A549 (cell line): ENCODE results near the gene TRIM13. TPM values are rescaled to one million over a fixed set of nuclear protein-coding genes. Genes with fewer than 3 reads are reported as not detected.

Experiments used
- ATAC-seq, 2 experiments: fragments of 200-7000 bp in 1 of 2; fragments of >200 bp in 1 of 2; cut with Nextera tagmentation in 1 of 2; cut with Tn5 transposase in 1 of 2; 3 replicates each; pipeline versions ENCODE4 v1.8.0 to v1.9.1; 2018 to 2020; ENCODE audit warnings: mild to moderate bottlenecking in 1 of 2, moderate library complexity in 1 of 2
- CTCF ChIA-PET: fragments of 300-600 bp; sonication (Branson Sonifier 250); formaldehyde crosslinking; extraction: SDS; loops from one replicate; lab custom pipeline; 2021; ENCODE audit warnings: antibody characterized with exemption, inconsistent platforms; lab: Yijun Ruan, JAX
- POLR2A ChIA-PET: fragments of 350-600 bp; formaldehyde crosslinking; extraction: SDS; loops from one replicate; lab custom pipeline; 2021; ENCODE audit warnings: antibody characterized with exemption, inconsistent platforms; lab: Yijun Ruan, JAX
- DNase-seq, 2 experiments: peaks; one replicate each; pipeline versions ENCODE4 v3.0.0 to v3.0.0-alpha.2; 2011 to 2016; ENCODE audit warnings: low read depth in 1 of 2, low spot score in 1 of 2
- FAIRE-seq: peaks from 2 replicates; lab custom pipeline; 2011; peaks lifted over from hg19 to GRCh38; lab: Jason Lieb, UNC
- H3K27ac ChIP-seq, 2 experiments: fragments of >200 bp; sonication (Bioruptor Twin); formaldehyde crosslinking; 3 replicates each; pipeline ENCODE4 v1.5.1; 2016 to 2017
- H3K4me1 ChIP-seq: fragments of >200 bp; sonication (Bioruptor Twin); formaldehyde crosslinking; 3 replicates; pipeline ENCODE4 v1.6.1; 2016
- H3K4me2 ChIP-seq: fragments of >200 bp; sonication (Bioruptor Twin); formaldehyde crosslinking; 3 replicates; pipeline ENCODE4 v1.6.1; 2016
- H3K4me3 ChIP-seq: fragments of >200 bp; sonication (Bioruptor Twin); formaldehyde crosslinking; 3 replicates; pipeline ENCODE4 v1.5.1; 2016
- H3K9me3 ChIP-seq: fragments of >200 bp; sonication (Bioruptor Twin); formaldehyde crosslinking; 3 replicates; pipeline ENCODE4 v1.6.1; 2016
- ATOH8 ChIP-seq: fragments of 250-450 bp; sonication (Bioruptor Pico); IDR thresholded peaks from 2 replicates; pipeline ENCODE4 v1.5.0; 2020; ENCODE audit warnings: low read depth, mild to moderate bottlenecking, moderate library complexity
- CEBPB ChIP-seq, 2 experiments: fragments of >200 bp in 1 of 2; sonication (Bioruptor Twin) in 1 of 2; formaldehyde crosslinking in 1 of 2; IDR thresholded peaks; 2 replicates each; pipeline ENCODE4 v1.6.1; 2012 to 2016
- CTCF ChIP-seq: fragments of >200 bp; sonication (Bioruptor Twin); formaldehyde crosslinking; IDR thresholded peaks from 3 replicates; pipeline ENCODE4 v1.5.1; 2016
- E2F6 ChIP-seq: IDR thresholded peaks from 2 replicates; pipeline ENCODE4 v1.6.1; 2012; ENCODE audit warnings: low read depth, borderline replicate concordance
- EHF ChIP-seq: fragments of 250-450 bp; sonication (Bioruptor Pico); IDR thresholded peaks from 2 replicates; pipeline ENCODE4 v1.5.0; 2020; ENCODE audit warnings: mild to moderate bottlenecking
- ESRRA ChIP-seq: fragments of 150-350 bp; IDR thresholded peaks from 2 replicates; pipeline ENCODE4 v1.6.1; 2014; ENCODE audit warnings: mild to moderate bottlenecking, low read length, borderline replicate concordance
- FOSB ChIP-seq: fragments of 250-450 bp; sonication (Bioruptor Pico); IDR thresholded peaks from 2 replicates; pipeline ENCODE4 v1.5.0; 2020; ENCODE audit warnings: mild to moderate bottlenecking, moderate library complexity
- FOSL2 ChIP-seq, 2 experiments: fragments of 450-650 bp in 1 of 2; fragments of >200 bp in 1 of 2; sonication (Bioruptor Twin) in 1 of 2; formaldehyde crosslinking; IDR thresholded peaks; 2 replicates each; pipeline versions ENCODE4 v1.5.0 to v1.6.1; 2016 to 2020; ENCODE audit warnings: mild to moderate bottlenecking in 1 of 2, moderate library complexity in 1 of 2
- FOXS1 ChIP-seq: fragments of 250-450 bp; sonication (Bioruptor Pico); IDR thresholded peaks from 2 replicates; pipeline ENCODE4 v1.5.0; 2020; ENCODE audit warnings: mild to moderate bottlenecking, moderate library complexity
- GATA3 ChIP-seq: IDR thresholded peaks from 2 replicates; pipeline ENCODE4 v1.6.1; 2012; ENCODE audit warnings: borderline replicate concordance
- HMGXB4 ChIP-seq: fragments of 250-450 bp; sonication (Bioruptor Pico); IDR thresholded peaks from 2 replicates; pipeline ENCODE4 v1.5.0; 2021; ENCODE audit warnings: mild to moderate bottlenecking, moderate library complexity, borderline replicate concordance
- JUN ChIP-seq, 2 experiments: fragments of >200 bp; sonication (Bioruptor Twin); formaldehyde crosslinking; IDR thresholded peaks; 2 replicates in 1 of 2; 3 replicates in 1 of 2; pipeline ENCODE4 v1.6.1; 2016 to 2017
- JUNB ChIP-seq: fragments of >200 bp; sonication (Bioruptor Twin); formaldehyde crosslinking; IDR thresholded peaks from 2 replicates; pipeline ENCODE4 v1.6.1; 2016
- MAX ChIP-seq: IDR thresholded peaks from 2 replicates; pipeline ENCODE4 v1.6.1; 2012
- MAZ ChIP-seq: fragments of 150-350 bp; IDR thresholded peaks from 2 replicates; pipeline ENCODE4 v1.6.1; 2014; ENCODE audit warnings: antibody characterized with exemption, low read depth, low read length, borderline replicate concordance
- MYC ChIP-seq: IDR thresholded peaks from 2 replicates; pipeline ENCODE4 v1.6.1; 2012; ENCODE audit warnings: mild to moderate bottlenecking, inconsistent platforms, low read length, improper control_type of control experiment, borderline replicate concordance
- NR3C1 ChIP-seq: fragments of >200 bp; sonication (Bioruptor Twin); formaldehyde crosslinking; IDR thresholded peaks from 3 replicates; pipeline ENCODE4 v1.6.1; 2017
- POLR2AphosphoS2 ChIP-seq: conservative IDR thresholded peaks from 2 replicates; pipeline ENCODE4 v1.6.1; 2012; ENCODE audit warnings: low read length, improper control_type of control experiment, inconsistent platforms
- RFX5 ChIP-seq: fragments of 450-650 bp; IDR thresholded peaks from 2 replicates; pipeline ENCODE4 v1.7.1; 2014; ENCODE audit warnings: antibody characterized with exemption, mild to moderate bottlenecking, moderate library complexity
- TFCP2L1 ChIP-seq: fragments of 250-450 bp; sonication (Bioruptor Pico); IDR thresholded peaks from 2 replicates; pipeline ENCODE4 v1.5.0; 2021; ENCODE audit warnings: mild to moderate bottlenecking
- TP53 ChIP-seq: fragments of 250-450 bp; sonication (Bioruptor Pico); IDR thresholded peaks from 2 replicates; pipeline ENCODE4 v1.5.0; 2021; ENCODE audit warnings: mild to moderate bottlenecking, moderate library complexity
- ZC3H11A ChIP-seq: fragments of 450-650 bp; IDR thresholded peaks from 2 replicates; pipeline ENCODE4 v1.6.1; 2014; ENCODE audit warnings: antibody characterized with exemption, mild to moderate bottlenecking
- ZNF302 ChIP-seq: fragments of 250-450 bp; sonication (Bioruptor Pico); IDR thresholded peaks from 2 replicates; pipeline ENCODE4 v1.9.0; 2021; ENCODE audit warnings: inconsistent platforms, mild to moderate bottlenecking, moderate library complexity
- WGBS: methylation state at CpG from one replicate; pipeline ENCODE4 v1.1.6; 2017; ENCODE audit errors: missing lambda C conversion rate; 5-methylcytosine and 5-hydroxymethylcytosine counted together
- polyA plus RNA-seq, 4 experiments: library from polyadenylated mRNA; depleted of rRNA in 3 of 4; stranded (reverse); fragments of >200 nt; fragmentation: RNase III in 1 of 4; extraction: RNeasy Plus Mini Kit Qiagen cat#74134 plus additional on column Dnase treatment in 1 of 4; gene quantifications; 2 replicates in 3 of 4; 3 replicates in 1 of 4; pipeline ENCODE4 v1.2.3, GENCODE V29; 2011 to 2017

The TRIM13 gene
- polyA plus RNA-seq, 2 of the 4 experiments (the other 2 are of a cell fraction), result 10.9 to 22.4 TPM

- ATAC-seq (no peak), FAIRE-seq (no peak), DNase-seq (no peak)
- Histone ChIP-seq H3K27ac (no peak overlapping the region), H3K4me2 (no peak overlapping the region), H3K4me3 (no peak overlapping the region), H3K9me3 (peaks cover 8% of the 10 kb centered on the region; the same call in 2 of the 3 replicates), H3K4me1 (0 out of 3 replicates have a peak, but pooled peaks cover 7% of the 10 kb centered on the region)
- TF ChIP-seq HMGXB4 (no peak), CTCF (no peak), FOSB (CRISPR knock-in tag) (no peak), MYC (no peak), ZNF302 (no peak), JUNB (no peak), E2F6 (no peak), MAZ (no peak), RFX5 (no peak), ATOH8 (CRISPR knock-in tag) (no peak), MAX (no peak), NR3C1 (no peak), CEBPB (IDR thresholded peaks at IDR 0.05) (no peak), JUN (IDR thresholded peaks at IDR 0.05) (no peak), EHF (no peak)
- WGBS, result 65% methylated on average over 3 of the region's 3 CpGs
- POLR2A ChIA-PET, result no interaction called here
- CTCF ChIA-PET, result interaction anchor here (3.6 kb wide), 1 partner anchor 18 kb away, joined by 13 read pairs; no protein-coding TSS in a partner anchor
Observed at GRCh38 chr13:49958321-49958720, 38.5 kb upstream of the TRIM13 start.

- TF ChIP-seq GATA3, result no peak
- peak; percentile 54 for TF ChIP-seq ZC3H11A
- TF ChIP-seq, all 56 proteins: peak for 1
- Histone ChIP-seq H3K4me1 (no peaks in the 10 kb centered on the region), H3K4me2 (no peak overlapping the region), H3K27ac (no peak overlapping the region), H3K4me3 (no peak overlapping the region), H3K9me3 (peaks cover 5% of the 10 kb centered on the region)
- DNase-seq, result no peak
- no peak for ATAC-seq
- ChIA-PET CTCF (interaction anchor here (0.6 to 1.2 kb wide), 3 partner anchors 9 to 158 kb away, joined by 3 read pairs; no protein-coding TSS in a partner anchor), POLR2A (no interaction called here)
- FAIRE-seq, result no peak
- 80% methylated on average over 4 of the region's 4 CpGs for WGBS
Observed at GRCh38 chr13:49967456-49967855, 29.4 kb upstream of the TRIM13 start.

- POLR2A ChIA-PET, result no interaction called here
- H3K4me3 ChIP-seq, result no peak overlapping the region
Observed at GRCh38 chr13:49972709-49973108, 24.1 kb upstream of the TRIM13 start.

More at GRCh38 chr13:49972709-49973108, 24.1 kb upstream of the TRIM13 start:
- 84% methylated on average over 4 of the region's 4 CpGs for WGBS
- DNase-seq (no peak), ATAC-seq (no peak), FAIRE-seq (no peak)
- TF ChIP-seq ZC3H11A (no peak), TP53 (CRISPR knock-in tag) (no peak), JUNB (no peak), FOXS1 (CRISPR knock-in tag) (no peak), ATOH8 (CRISPR knock-in tag) (no peak), FOSL2 (IDR thresholded peaks at IDR 0.05) (no peak), FOSL2 (CRISPR knock-in tag; IDR thresholded peaks at IDR 0.05) (no peak), TFCP2L1 (CRISPR knock-in tag) (no peak), POLR2AphosphoS2 (no peak), ESRRA (no peak)
- H3K9me3 ChIP-seq, result no peaks in the 10 kb centered on the region
- peaks cover 7% of the 10 kb centered on the region; the same call in 1 of the 3 replicates for H3K4me1 ChIP-seq
- H3K27ac ChIP-seq, result no peak overlapping the region
- H3K4me2 ChIP-seq, result no peak overlapping the region
- CTCF ChIA-PET, result interaction anchor here (0.6 to 1.7 kb wide), 4 partner anchors 13 to 940 kb away, joined by 3 to 5 read pairs (median 4); no protein-coding TSS in a partner anchor
